ENCODE results near the gene REC8. TPM values are rescaled to one million over a fixed set of nuclear protein-coding genes. Genes with fewer than 3 reads are reported as not detected.
A peak's percentile ranks its signal among the peaks of the same experiment; 100 is the strongest.

REC8 gene
- total and polyA plus RNA-seq, 2 experiments from 2014 or later, result 44.8 to 170 TPM

- Histone ChIP-seq H3K36me3 (replicated peaks; ENCODE audit: insufficient read depth, low read depth) (no peaks in the 10 kb centered on the region), H3K79me2 (peaks cover 59% of the 10 kb centered on the region), H4K20me1 (ENCODE audit: insufficient read depth, poor library complexity, severe bottlenecking) (no peaks in the 10 kb centered on the region), H3K27ac (peak overlapping the region; percentile 99), H3K9me3 (ENCODE audit: low read depth) (no peaks in the 10 kb centered on the region), H3K9me2 (replicated peaks; ENCODE audit: insufficient read depth) (no peaks in the 10 kb centered on the region), H2AFZ (peak overlapping the region; percentile 94), H3K4me3 (peak overlapping the region; percentile 95), H3K27me3 (no peaks in the 10 kb centered on the region), H3K4me1 (ENCODE audit: insufficient read depth) (peaks cover 13% of the 10 kb centered on the region), H3K4me2 (peak overlapping the region; percentile 94)
- 78% methylated on average over 5 of the region's 8 CpGs for WGBS (ENCODE audit: low lambda C conversion rate, missing lambda C conversion rate)
- TF ChIP-seq CTCF (IDR thresholded peaks at IDR 0.05; ENCODE audit: poor library complexity) (no peak), EZH2 (IDR thresholded peaks at IDR 0.05; ENCODE audit: borderline replicate concordance) (no peak), EZH2phosphoT487 (IDR thresholded peaks at IDR 0.05; ENCODE audit: low read depth, severe bottlenecking, unreplicated experiment) (no peak)
- DNase-seq (ENCODE audit: low spot score), result no peak
Measured at GRCh38 chr14:24194873-24195185, 22.9 kb downstream of the REC8 start.

- Histone ChIP-seq H3K4me2 (peak within 1 kb of the TSS; percentile 94), H3K4me1 (ENCODE audit: insufficient read depth) (peaks cover 13% of the 10 kb centered on the region), H3K9me2 (replicated peaks; ENCODE audit: insufficient read depth) (no peaks in the 10 kb centered on the region), H4K20me1 (ENCODE audit: insufficient read depth, poor library complexity, severe bottlenecking) (no peaks in the 10 kb centered on the region), H3K79me2 (peaks cover 64% of the 10 kb centered on the region), H3K9me3 (ENCODE audit: low read depth) (no peaks in the 10 kb centered on the region), H3K27ac (peak within 1 kb of the TSS; percentile 99), H3K27me3 (no peaks in the 10 kb centered on the region), H3K4me3 (peak within 1 kb of the TSS; percentile 95), H2AFZ (peak within 1 kb of the TSS; percentile 94), H3K36me3 (replicated peaks; ENCODE audit: insufficient read depth, low read depth) (no peaks in the 10 kb centered on the region)
- TF ChIP-seq EZH2 (IDR thresholded peaks at IDR 0.05; ENCODE audit: borderline replicate concordance) (no peak), CTCF (IDR thresholded peaks at IDR 0.05; ENCODE audit: poor library complexity) (no peak), EZH2phosphoT487 (IDR thresholded peaks at IDR 0.05; ENCODE audit: low read depth, severe bottlenecking, unreplicated experiment) (no peak)
- peak; percentile 92 for DNase-seq (ENCODE audit: low spot score)
- WGBS (ENCODE audit: low lambda C conversion rate, missing lambda C conversion rate), result 2% methylated on average over 82 of the region's 89 CpGs
Measured at GRCh38 chr14:24195186-24196070, 23.5 kb downstream of the REC8 start, which contains the start of gene TM9SF1. Gene TM9SF1 (minus strand): TSS chr14:24195441. CDS start chr14:24195019, 422 bp downstream.

GRCh38 chr14:24196071-24197055 is 24.5 kb downstream of the REC8 start:
- Histone ChIP-seq H3K9me2 (replicated peaks; ENCODE audit: insufficient read depth) (no peaks in the 10 kb centered on the region), H3K27me3 (no peaks in the 10 kb centered on the region), H3K27ac (peak overlapping the region; percentile 99), H3K36me3 (replicated peaks; ENCODE audit: insufficient read depth, low read depth) (no peaks in the 10 kb centered on the region), H4K20me1 (ENCODE audit: insufficient read depth, poor library complexity, severe bottlenecking) (no peaks in the 10 kb centered on the region), H3K4me1 (ENCODE audit: insufficient read depth) (peaks cover 13% of the 10 kb centered on the region), H3K4me3 (peak overlapping the region; percentile 95), H3K4me2 (peak overlapping the region; percentile 94), H3K9me3 (ENCODE audit: low read depth) (no peaks in the 10 kb centered on the region), H2AFZ (peak overlapping the region; percentile 94), H3K79me2 (peaks cover 65% of the 10 kb centered on the region)
- DNase-seq (ENCODE audit: low spot score), result no peak
- WGBS (ENCODE audit: low lambda C conversion rate, missing lambda C conversion rate), result 37% methylated on average over 33 of the region's 33 CpGs
- TF ChIP-seq EZH2 (IDR thresholded peaks at IDR 0.05; ENCODE audit: borderline replicate concordance), result no peak

All from hepatocyte (in vitro differentiated cells).